IPS-18c (cell line): Measurements from ENCODE around the gene TMTC2.
"Not testable (repeated sequence)": the region's sequence is repeated elsewhere in the genome, so short reads cannot be mapped to it uniquely, and the experiment has no call there.

Experiments used
- H3K4me3 ChIP-seq: 2 replicates; pipeline ENCODE4 v1.7.0; 2013; ENCODE audit warnings: low read depth, mild to moderate bottlenecking, low read length, moderate library complexity; ENCODE audit not compliant: insufficient read depth
- H3K9me3 ChIP-seq: one replicate; pipeline ENCODE4 v1.6.1; 2013; ENCODE audit warnings: mild to moderate bottlenecking, low read length, moderate library complexity; ENCODE audit not compliant: control insufficient read depth, insufficient read depth

The TMTC2 gene

GRCh38 chr12:82801951-82802610 lies 115.4 kb downstream of the TMTC2 start:
- Histone ChIP-seq H3K9me3 (no peaks in the 10 kb centered on the region), H3K4me3 (no peak overlapping the region)

- Histone ChIP-seq H3K4me3 (no peak overlapping the region), H3K9me3 (no peaks in the 10 kb centered on the region)
Measured at GRCh38 chr12:82803201-82803600, 116.5 kb downstream of the TMTC2 start.

DNA sequence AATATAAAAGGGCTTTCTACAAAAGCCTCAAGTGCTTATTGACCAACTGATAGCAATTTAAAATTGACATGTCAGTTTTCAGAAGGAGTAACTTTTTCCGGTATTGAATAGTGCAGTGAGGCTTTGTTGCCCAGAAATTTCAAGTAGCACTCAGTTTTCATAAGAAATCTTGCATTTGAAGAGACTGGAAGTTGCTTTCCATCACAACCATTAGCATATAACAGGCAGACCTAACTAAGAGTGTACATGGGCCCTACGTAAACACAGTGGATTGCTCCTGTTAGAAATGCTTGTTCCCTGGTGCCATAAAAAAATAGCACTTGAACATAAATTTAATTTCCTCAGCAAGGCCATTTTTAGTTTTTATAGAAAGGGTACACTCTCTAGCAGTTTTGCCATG lies 117.9 kb downstream of the TMTC2 start:
- Histone ChIP-seq H3K4me3 (no peak overlapping the region), H3K9me3 (no peaks in the 10 kb centered on the region)

DNA sequence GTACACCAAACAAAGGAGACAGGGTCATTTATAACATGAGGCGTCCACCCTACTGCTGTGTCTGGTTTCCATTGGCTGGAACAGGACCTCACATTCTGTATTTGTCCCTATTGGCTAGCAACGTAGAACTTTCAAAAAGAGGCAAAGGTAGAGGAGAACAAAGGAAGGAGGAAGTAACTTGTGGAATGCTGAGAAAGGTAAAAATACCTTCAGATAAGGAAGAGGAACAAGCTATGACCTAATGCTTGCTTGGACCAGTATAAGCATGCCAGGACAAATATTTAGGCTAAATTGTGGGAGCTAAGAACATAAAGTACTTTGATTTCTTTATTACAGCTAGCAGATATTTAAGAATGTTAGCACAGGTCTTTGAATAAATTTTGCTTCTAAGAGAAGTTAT lies 118.3 kb downstream of the TMTC2 start:
- not testable (repeated sequence) for H3K4me3 ChIP-seq, H3K9me3 ChIP-seq

- no peak overlapping the region for H3K4me3 ChIP-seq
- H3K9me3 ChIP-seq: no peaks in the 10 kb centered on the region
Measured at GRCh38 chr12:82805812-82806497, 119.2 kb downstream of the TMTC2 start.

DNA sequence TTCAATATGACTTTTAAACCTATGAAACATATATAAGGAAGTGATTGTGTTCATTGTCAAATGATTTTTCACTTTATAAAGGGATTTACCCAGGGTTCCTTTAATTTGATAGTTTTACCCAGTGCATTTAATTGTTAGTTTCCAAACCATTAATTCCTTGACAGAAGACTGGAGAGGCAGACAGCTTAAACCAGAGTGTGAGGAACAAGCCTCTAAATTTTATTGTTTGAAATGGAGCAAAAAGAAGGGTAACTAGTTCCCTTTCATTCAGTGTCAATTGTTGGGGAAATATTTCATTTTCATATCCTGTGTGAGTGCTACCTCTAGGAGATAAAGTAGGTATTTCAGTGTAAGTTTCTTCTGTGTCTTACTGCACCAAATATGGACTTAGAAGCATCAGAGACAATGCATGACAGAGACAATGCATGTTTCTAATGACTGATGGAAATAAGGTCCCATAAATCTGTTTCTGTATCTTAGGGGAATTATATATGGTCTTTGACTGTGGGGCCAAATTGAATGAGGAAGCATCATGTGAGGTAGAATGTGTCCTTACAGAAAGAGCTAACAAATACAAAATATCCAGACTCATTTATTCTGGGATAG lies 120.5 kb downstream of the TMTC2 start:
- Histone ChIP-seq H3K4me3 (no peak overlapping the region), H3K9me3 (no peaks in the 10 kb centered on the region)

GRCh38 chr12:82810568-82810967 lies 123.9 kb downstream of the TMTC2 start:
- H3K4me3 ChIP-seq: no peak overlapping the region
- H3K9me3 ChIP-seq: no peaks in the 10 kb centered on the region

DNA sequence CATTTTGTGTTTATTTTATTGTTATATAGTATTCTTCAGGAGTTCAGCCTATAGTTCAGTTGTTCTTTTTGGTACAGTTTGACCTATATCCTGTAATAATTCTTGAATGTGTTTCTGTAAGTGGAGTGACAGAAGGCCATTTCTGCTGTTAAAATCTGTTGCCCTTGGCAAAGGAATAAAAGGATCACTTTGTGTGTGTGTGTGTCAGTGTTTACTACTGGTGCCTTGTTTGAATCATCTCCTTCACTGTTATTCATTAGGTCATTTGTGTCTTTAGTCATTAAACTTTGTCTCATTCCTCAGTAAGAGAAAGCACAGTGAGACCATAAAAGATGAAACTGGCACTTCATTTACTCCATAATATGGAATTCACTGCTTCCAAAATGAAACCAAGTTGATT lies 130.7 kb downstream of the TMTC2 start:
- Histone ChIP-seq H3K4me3 (no peak overlapping the region), H3K9me3 (no peaks in the 10 kb centered on the region)

- Histone ChIP-seq H3K9me3 (no peaks in the 10 kb centered on the region), H3K4me3 (no peak overlapping the region)
Measured at GRCh38 chr12:82818271-82819035, 131.7 kb downstream of the TMTC2 start.

GRCh38 chr12:82826505-82826904 lies 139.8 kb downstream of the TMTC2 start:
- Histone ChIP-seq H3K4me3 (no peak overlapping the region), H3K9me3 (no peaks in the 10 kb centered on the region)

GRCh38 chr12:82832096-82832495 lies 145.4 kb downstream of the TMTC2 start:
- H3K9me3 ChIP-seq: no peaks in the 10 kb centered on the region

DNA sequence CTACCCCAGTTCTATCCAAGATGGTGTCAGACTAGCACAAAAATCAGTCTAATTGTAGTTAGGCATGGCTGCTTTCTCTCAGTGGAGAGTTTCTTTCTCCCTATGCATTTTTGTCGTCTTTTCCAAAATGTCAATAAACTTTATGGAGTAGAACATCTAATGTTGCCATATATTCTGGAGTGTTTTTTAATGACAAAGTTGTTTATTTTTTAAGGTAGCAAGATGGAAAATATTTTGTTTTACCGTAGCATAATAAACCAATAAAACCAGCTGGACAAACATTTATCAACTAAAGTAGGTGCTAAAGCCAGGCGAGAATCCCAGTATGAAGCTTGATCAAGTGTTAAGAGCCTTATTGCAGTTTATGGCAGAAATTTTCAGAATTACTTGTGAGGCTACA lies 146.3 kb downstream of the TMTC2 start:
- H3K9me3 ChIP-seq: no peaks in the 10 kb centered on the region
- no peak overlapping the region for H3K4me3 ChIP-seq

More at GRCh38 chr12:82832096-82832495, 145.4 kb downstream of the TMTC2 start:
- H3K4me3 ChIP-seq: no peak overlapping the region

GRCh38 chr12:82833481-82833880 lies 146.8 kb downstream of the TMTC2 start:
- no peak overlapping the region for H3K4me3 ChIP-seq
- no peaks in the 10 kb centered on the region for H3K9me3 ChIP-seq

DNA sequence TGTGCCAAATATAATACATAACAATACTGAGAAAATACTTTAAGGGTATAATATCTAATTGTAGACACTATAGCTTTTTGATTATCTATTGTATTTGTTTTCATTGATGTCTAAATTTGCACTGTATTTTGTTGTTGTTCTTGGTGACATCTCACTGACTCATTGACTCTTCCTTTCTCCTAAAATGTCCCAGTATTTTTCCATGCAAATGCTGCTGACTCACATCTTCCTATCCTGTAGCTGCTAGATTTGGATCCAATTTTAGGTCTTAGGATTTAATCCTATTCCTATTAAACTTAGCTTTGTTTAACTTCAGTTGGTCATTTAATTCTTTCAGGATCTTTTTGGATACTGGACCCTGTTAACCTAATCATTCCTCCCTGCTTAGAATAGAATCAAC lies 148.5 kb downstream of the TMTC2 start:
- no peaks in the 10 kb centered on the region for H3K9me3 ChIP-seq
- no peak overlapping the region for H3K4me3 ChIP-seq

DNA sequence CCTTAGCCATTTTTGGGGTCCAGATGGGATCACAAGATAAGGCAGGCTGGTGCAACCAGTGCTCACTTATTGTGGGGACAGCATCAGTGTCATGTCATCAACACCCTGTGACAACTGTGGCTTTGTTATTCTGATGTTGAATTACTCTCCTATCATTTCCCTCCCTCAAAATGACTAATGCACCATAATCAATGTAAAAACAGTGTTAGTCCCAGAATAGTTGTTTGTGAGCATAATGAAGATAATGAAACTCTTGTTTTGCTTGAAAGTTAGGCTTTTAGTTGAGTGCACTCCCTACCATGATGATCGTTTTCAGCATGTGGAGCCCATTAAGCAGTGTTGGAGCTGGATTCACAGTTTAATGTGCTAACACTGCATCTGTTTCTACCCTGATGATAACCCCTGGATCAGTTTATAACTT lies 151.4 kb downstream of the TMTC2 start:
- H3K9me3 ChIP-seq: no peaks in the 10 kb centered on the region

GRCh38 chr12:82838827-82839226 lies 152.1 kb downstream of the TMTC2 start:
- Histone ChIP-seq H3K9me3 (no peaks in the 10 kb centered on the region), H3K4me3 (no peak overlapping the region)

More for the DNA sequence above, 151.4 kb downstream of the TMTC2 start:
- H3K4me3 ChIP-seq: no peak overlapping the region

DNA sequence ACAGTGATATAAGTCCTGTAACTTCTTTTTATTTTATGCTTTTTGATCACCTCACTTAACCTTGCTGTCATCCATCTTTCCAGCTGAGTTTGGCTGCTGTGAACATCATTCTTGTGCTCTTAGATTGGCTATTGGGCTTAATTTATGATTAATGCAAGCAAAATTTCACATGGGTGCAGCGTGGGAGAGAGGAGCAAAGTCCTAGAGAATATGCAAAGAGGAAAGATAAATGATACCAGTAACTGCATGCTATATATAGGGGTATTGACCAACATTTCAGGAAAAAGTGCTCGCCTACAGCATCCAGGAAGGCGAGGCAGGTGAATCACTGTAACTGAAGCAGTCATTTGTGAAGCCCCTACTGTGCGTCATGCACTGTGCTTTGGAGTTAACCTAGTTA lies 153.1 kb downstream of the TMTC2 start:
- H3K4me3 ChIP-seq: no peak overlapping the region
- H3K9me3 ChIP-seq: no peaks in the 10 kb centered on the region

DNA sequence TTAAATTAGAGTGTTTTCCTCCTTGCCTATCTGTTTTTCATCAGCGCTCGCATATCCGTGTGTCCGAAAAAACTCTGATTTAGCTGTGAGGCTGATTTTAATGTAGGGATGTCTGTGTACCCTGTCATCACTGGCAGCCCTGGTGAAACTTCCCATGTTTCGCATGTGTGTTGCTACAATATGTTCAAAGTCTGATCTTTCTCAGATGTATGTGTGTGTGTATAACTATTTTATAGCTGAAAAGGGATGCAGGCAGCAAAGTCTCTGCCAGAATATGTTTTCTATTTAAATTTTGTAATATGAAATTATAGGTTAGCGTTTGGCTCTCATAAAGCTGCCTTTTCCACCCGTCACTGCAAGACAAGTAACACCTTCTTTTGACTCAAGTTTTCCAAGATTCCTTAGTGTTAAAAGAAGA lies 154.8 kb downstream of the TMTC2 start:
- Histone ChIP-seq H3K9me3 (no peaks in the 10 kb centered on the region), H3K4me3 (no peak overlapping the region)
